Measurements from ENCODE around the gene MEG3. TPM values are rescaled to one million over a fixed set of nuclear protein-coding genes. Genes with fewer than 3 reads are reported as not detected.
"Not testable (repeated sequence)": the region's sequence is repeated elsewhere in the genome, so short reads cannot be mapped to it uniquely, and the experiment has no call there.

MEG3 gene
- total RNA-seq, 1 donor from 2014 or later = 34.8 TPM

GRCh38 chr14:100807496-100807895 is 18.4 kb upstream of the MEG3 start:
- intact Hi-C loops (cut with DNase I) = no loop called here
- ATAC-seq (no peak), DNase-seq (ENCODE audit: missing footprints) (peak; percentile 57)

DNA sequence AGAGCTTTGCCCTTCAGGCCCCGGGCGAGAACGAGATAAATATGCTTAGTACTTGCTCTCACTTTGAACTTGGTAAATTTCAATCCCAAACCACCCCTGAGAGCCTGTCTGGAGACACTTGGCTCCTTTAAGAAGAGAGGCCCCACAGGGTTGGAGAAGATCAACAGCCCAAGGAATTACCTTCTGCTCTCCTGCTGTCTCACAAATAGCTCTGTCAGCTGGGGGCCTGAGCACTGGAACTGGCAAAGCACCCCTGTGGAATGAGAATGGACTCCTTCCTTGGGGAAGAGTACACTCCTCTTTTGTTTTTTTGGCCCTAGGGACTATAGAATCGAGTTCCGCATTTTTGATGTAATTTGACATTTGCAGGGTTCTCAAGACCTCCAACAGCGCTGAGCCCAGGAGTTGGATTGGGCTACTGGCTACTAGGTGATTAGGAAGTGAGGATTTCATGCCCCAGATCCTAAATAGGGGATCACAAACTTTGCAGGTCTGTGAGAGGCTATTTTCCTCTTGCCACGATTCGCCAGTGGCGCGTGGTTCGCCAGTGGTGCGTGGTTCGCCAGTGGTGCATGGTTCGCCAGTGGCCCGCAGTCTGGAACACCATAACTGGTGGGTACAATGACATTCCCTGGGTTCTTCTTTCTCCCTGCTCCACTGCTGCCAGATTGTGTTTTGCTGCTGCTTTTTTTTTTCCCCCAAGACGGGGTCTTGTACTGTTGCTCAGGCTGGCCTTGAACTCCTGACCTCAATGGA is 17.8 kb upstream of the MEG3 start:
- DNase-seq (ENCODE audit: missing footprints) (peak; percentile 60), ATAC-seq (no peak)
- intact Hi-C loops (cut with DNase I) = no loop called here

GRCh38 chr14:100810435-100810834 is 15.5 kb upstream of the MEG3 start:
- intact Hi-C loops (cut with DNase I) = no loop called here
- ATAC-seq (no peak), DNase-seq (ENCODE audit: missing footprints) (peak; percentile 1)

DNA sequence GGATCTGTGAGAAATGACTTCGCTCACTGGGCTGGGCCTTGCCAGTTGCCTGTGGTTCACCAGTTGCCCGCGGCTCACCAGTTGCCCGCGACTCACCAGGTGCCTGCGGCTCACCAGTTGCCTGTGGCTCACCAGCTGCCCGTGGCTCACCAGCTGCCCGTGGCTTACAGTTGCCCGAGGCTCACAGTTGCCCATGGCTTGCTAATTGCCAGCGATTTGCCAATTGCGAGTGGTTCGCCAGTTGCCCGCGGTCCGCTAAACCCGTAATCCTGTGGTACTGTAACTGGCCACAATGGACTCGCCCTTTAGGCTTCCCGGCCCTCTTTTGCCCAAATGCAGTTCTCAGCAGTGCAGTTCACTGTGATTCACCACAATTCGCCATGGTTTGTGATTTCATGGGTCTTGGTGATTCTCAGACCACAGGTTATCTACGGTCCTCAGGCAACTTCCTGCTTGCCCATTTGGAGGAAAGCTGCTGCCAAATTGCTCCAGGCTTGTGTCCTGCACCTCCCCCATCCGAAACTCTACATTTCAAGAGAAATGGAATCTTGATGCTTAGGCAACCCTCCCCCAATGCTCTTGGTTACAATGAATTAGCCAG is 15.0 kb upstream of the MEG3 start:
- intact Hi-C loops (cut with DNase I) = no loop called here
- DNase-seq (ENCODE audit: missing footprints) (peak; percentile 49), ATAC-seq (no peak)

DNA sequence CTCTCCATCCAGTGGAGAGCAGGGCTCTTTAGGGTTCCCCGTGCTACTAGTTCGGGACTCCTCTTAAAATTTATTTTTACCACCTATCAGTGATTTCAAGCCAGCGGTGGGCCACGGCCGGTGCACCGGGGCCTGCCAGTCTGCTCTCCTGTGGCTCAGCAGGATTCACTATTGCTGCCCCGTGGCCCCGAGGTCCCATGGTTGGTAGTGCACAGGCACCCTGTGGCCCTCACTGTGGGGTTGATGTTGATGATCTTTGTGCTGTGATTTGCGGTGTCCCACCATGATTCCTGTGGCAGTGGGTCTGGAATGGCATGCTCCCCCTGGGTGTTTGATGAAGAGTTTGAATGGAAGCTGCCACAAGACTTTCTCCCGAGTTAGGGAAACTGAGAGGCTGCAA is 12.6 kb upstream of the MEG3 start:
- ATAC-seq (no peak), DNase-seq (ENCODE audit: missing footprints) (peak; percentile 49)
- intact Hi-C loops (cut with DNase I) = no loop called here

DNA sequence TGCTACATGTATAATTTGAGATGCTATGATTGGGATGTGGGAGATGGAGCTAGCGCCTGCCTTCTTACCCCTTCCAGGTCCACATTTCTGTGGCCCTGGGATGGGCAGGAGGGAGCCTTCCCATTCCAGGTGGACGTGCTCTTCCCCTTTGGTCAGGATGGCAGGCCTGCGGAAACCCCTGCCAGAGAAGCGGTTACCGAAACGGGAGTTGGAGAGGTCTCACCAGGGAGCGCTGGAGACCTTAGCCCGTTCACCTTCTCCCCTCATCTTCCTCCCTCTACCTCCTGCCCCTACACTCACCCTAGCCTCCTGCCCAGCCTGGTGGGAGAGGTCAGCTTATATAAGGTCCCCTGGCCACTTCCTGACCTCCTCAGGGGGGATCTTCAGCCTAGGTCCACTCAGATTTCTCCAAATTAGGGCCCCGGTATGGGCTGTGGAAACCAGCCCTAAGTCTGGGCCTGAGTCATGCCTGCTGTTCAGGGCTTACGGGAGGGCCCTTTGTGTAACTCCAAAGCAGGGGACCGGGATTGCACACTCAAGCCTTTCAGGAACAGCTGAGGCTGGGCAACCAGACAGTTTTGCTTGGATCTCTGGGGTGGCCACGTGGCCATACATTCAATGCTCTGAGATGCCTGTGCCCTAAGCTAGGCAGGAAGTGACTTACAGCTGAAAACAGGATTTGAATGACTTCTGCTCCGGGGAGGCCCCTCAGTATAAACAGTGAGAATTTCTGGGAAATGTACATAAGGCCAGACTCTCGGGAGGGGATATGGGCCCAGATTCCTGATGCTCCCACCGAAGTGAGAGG is 10.2 kb upstream of the MEG3 start:
- intact Hi-C loops (cut with DNase I) = no loop called here
- peak; percentile 27 for DNase-seq (ENCODE audit: missing footprints)
- no peak for ATAC-seq

DNA sequence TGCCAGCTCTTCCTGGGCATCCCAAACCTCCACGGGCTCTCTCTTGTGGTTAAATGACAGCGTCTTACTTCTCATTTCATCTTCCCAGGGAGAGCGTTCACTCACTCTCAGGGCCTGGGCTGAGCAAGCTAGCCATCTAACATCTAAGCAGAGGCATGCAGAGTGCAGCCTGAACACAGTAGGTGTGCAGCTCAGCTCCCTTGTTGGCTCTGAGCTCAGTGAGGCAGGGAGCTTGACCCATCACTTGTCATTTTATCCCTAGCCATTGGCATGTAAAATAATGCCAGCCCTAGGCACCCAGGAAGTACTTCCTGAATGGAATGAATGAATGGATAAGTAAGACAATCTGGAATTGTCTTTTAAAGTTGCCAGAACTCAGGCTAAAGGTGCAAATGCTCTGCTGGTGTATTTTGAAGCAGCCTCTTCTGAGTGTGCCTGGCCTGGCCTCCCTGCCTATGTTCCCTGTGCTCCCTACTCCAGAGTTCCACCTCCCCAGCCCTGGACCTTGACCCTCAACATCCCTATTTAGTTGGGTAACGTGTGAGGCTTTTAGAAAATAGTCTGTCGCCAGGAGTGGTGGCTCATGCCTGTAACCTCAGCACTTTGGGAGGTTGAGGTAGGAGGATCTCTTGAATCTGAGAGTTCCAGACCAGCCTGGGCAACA is 9.5 kb upstream of the MEG3 start:
- intact Hi-C loops (cut with DNase I) = no loop called here
- DNase-seq (ENCODE audit: missing footprints) (peak; percentile 17), ATAC-seq (no peak)

- no peak for ATAC-seq
- DNase-seq (ENCODE audit: missing footprints) = peak; percentile 30
- intact Hi-C loops (cut with DNase I) = no loop called here
Observed at GRCh38 chr14:100816950-100817901, 8.7 kb upstream of the MEG3 start.

DNA sequence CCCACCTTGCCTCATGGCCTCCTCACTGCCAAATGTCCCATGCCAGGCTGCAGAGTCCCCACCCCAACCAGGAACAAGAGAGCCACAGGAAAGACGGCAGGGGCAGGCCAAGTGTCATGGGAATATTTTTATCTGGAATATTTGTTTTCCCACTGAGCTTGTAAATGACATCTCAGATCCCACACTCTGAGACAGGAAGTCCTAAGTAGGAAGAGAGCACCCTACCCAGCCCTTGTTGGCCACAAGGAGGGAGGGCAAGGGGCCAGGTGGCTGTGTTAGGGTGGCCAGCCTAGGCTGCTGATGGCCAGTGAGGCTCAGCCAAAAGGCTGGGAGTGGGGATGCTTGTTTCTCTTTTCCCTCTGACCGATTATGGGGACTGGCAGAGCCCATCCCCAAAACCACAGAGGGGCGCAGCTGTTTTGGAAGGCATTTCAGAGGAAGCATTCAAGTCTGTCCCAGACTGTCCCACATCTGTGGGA is 7.7 kb upstream of the MEG3 start:
- ATAC-seq (no peak), DNase-seq (ENCODE audit: missing footprints) (peak; percentile 16)
- intact Hi-C loops (cut with DNase I) = no loop called here

GRCh38 chr14:100818923-100819322 is 7.0 kb upstream of the MEG3 start:
- intact Hi-C loops (cut with DNase I); ATAC-seq: not testable (repeated sequence)
- DNase-seq (ENCODE audit: missing footprints) = peak; percentile 25

- ATAC-seq = no peak
- intact Hi-C loops (cut with DNase I) = no loop called here
- no peak for DNase-seq (ENCODE audit: missing footprints)
Observed at GRCh38 chr14:100819453-100819828, 6.5 kb upstream of the MEG3 start.

DNA sequence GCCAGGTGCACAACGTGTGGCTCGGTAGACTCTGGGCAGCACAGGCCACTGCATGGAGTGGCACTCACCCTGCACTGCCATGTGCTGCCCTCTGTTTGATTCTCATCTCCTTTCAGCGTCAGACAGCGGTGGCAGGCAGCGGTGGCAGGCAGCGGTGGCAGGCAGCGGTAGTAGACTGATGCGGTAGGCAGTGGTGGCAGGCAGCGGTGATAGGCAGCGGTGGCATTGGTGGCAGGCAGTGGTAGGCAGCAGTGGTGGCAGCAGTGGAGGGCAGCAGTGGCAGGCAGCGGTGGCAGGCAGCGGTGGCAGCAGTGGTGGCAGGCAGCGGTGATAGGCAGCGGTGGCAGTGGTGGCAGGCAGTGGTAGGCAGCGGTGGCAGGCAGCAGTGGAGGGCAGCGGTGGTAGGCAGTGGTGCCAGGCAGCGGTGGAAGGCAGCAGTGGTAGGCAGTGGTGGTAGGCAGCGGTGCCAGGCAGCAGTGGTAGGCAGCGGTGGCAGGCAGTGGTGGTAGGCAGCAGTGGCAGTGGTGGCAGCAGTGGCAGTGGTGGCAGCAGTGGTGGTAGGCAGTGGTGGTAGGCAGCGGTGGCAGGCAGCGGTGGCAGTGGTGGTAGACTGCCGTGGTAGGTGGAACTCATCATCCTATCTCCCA is 6.0 kb upstream of the MEG3 start:
- no peak for ATAC-seq
- intact Hi-C loops (cut with DNase I) = loop anchor here (10.0 kb wide), 1 partner anchor 155 kb away; no protein-coding TSS in a partner anchor
- DNase-seq (ENCODE audit: missing footprints) = peak; percentile 56

GRCh38 chr14:100820957-100821356 is 5.0 kb upstream of the MEG3 start:
- peak; percentile 11 for DNase-seq (ENCODE audit: missing footprints)
- ATAC-seq = no peak
- intact Hi-C loops (cut with DNase I) = loop anchor here (10.0 kb wide), 1 partner anchor 156 kb away; no protein-coding TSS in a partner anchor

DNA sequence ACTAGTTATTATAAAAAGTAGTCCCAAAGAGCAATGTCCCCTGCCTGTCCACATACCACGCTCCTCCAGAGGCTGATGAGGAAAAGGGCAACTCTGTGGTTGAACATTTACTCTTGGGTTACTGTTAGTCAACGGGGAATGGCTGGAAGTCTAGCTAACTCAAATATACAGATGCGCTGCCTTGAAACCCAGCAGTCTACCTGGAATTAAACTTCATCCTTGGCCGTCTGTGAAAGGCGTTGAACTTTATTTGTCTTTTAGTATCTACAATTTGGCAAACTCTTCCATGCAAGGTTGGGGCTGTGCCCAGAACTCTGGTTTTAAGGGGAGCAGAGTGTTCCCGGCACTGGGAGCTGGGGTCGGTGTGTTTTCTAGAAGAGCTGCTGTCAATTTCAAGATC is 3.9 kb upstream of the MEG3 start:
- peak; percentile 4 for DNase-seq (ENCODE audit: missing footprints)
- intact Hi-C loops (cut with DNase I) = loop anchor here (10.0 kb wide), 1 partner anchor 157 kb away; no protein-coding TSS in a partner anchor

DNA sequence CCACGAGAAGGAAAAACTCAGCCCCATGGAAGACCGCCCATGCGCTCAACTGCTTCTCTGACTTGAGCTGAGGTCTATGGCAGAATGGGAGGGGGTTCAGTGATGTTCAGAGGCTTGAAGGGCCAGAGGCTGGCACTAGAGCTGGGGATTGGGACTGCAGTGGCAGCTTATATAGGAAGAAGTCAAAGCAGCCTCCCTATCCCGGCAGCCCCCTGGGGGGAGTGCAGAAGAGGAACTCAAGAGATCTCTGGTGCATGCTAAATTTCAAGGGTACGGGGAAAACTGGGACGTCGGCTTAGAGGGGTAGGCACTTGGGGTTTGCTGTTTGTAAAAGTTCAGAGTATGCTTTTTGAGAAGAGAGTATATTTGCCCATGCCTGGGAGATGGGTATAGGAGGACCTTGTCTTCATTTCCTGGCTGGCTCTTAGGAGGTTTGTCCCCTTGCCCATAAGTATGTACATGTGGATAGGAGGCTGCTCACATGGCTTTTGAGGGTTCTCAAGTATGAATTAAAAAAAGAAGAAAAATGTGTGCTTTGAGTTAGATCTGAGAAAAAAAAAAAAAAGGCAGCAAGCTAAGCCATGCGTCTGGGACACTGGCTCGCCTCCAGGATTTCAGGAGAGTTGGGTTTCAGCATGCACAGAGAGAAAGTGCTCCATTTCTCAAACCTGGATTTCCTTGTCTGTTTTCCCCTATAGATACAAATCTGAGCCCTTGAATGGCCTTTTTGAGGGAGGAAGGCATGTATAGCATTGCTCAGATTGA is 3.2 kb upstream of the MEG3 start:
- DNase-seq (ENCODE audit: missing footprints) = peak; percentile 4
- intact Hi-C loops (cut with DNase I) = loop anchor here (10.0 kb wide), 1 partner anchor 158 kb away; no protein-coding TSS in a partner anchor
- no peak for ATAC-seq

More for the DNA sequence above, 3.9 kb upstream of the MEG3 start:
- no peak for ATAC-seq

DNA sequence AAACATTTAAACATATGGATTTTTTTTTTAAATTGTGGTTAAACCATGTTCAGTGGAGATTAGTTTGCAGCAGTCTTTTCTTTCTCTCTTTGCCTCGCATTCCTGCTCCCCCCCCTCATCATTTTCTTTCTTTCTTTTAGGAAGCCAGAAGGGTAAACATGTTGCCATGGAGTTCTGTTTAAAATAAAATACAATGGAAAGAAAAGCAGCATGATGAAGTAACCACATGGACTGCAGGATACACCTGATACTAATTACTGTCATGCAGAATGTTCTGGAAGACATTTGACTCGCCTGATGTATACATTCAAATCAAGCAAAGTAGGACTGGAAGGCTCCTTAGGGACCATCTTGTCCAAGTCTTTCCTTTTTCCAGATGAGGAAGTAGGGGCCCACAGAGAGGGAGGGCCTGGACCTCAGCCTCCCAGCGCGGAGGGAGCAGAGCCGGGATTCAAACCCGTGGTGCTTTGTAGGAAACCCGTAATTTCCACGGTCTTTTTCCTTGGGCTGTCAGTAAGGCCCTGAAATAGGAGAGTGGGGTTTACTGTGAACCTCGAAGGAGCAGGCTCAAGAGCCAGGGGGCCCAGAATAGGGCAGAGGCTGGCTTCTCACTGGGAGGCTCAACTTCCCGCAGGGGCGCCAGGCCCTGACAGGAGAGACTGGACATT is 2.4 kb upstream of the MEG3 start:
- intact Hi-C loops (cut with DNase I) = loop anchor here (10.0 kb wide), 1 partner anchor 159 kb away; no protein-coding TSS in a partner anchor
- no peak for ATAC-seq
- DNase-seq (ENCODE audit: missing footprints) = peak; percentile 1
